Amygdala (tissue), 56 donors: ENCODE data around the gene LMBR1L.
"Not testable (repeated sequence)": the region's sequence is repeated elsewhere in the genome, so short reads cannot be mapped to it uniquely, and the experiment has no call there.

Experiments used
- DNase-seq, 56 donors: peaks; one replicate each; lab custom pipeline; 2025; lab: John Stamatoyannopoulos, UW

LMBR1L gene, protein sequence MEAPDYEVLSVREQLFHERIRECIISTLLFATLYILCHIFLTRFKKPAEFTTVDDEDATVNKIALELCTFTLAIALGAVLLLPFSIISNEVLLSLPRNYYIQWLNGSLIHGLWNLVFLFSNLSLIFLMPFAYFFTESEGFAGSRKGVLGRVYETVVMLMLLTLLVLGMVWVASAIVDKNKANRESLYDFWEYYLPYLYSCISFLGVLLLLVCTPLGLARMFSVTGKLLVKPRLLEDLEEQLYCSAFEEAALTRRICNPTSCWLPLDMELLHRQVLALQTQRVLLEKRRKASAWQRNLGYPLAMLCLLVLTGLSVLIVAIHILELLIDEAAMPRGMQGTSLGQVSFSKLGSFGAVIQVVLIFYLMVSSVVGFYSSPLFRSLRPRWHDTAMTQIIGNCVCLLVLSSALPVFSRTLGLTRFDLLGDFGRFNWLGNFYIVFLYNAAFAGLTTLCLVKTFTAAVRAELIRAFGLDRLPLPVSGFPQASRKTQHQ

GRCh38 chr12:49110464-49111155 is at the start of gene LMBR1L:
LMBR1L (minus strand) TSS chr12:49110847; CDS start chr12:49110555, 292 bp downstream.
- peak; percentile 43 to 98 (median 92) for DNase-seq

DNA sequence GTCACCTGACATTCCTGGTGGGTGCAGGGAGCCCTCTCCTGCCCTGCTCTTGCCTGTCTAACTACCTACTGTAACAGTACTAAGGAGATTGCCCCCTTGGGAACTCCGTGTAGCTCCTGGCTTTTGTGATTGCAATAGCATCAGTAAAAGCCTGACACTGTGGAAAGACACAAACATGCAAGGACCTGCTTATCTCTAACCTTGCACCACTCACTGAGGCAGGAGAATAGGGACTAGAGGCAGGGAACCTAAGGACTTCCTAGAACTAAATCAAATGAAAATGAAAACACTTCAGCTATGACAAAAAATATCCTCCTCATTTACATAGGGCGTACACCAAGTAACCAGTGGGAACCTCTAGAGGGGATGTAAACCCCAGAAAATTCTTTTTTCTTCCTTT is 49.8 kb upstream of the LMBR1L start:
- DNase-seq, result no peak

DNA sequence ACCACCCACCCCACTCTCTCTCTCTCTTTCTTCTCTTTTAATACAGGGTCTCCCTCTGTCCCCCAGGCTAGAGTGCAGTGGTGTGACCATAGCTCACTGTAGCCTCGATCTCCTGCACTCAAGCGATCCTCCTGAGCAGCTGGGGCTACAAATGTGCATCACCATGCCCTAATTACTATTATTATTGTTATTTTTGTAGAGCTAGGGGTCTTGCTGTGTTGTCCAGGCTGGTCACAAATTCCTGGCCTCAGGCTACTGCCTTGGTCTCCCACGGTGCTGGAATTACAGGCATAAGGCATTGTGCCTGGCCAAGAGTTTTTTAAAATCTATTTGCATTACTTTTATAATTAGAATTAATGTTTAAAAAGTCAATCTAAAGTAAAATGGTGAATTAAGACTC is 43.6 kb upstream of the LMBR1L start:
- no peak for DNase-seq

DNA sequence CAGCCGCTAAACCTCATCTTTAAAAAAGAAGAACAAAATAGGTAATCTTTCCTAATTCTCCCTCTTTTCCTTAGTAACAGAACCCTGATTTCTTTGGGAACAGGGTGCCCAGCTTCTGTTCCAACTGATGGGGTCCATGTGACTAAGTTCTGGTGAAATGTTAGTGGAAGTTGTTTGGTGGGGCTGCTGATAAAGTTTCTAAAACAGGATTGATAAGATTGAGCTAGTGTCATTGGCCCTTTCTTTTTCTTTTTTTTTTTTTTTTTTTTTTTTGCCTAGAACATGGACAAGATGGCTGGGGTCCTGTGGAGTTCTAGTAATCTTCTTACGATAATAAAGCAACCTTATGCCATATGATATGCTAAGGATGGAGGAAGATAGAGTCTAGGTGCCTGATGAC is 36.7 kb upstream of the LMBR1L start:
- DNase-seq, result no peak

DNA sequence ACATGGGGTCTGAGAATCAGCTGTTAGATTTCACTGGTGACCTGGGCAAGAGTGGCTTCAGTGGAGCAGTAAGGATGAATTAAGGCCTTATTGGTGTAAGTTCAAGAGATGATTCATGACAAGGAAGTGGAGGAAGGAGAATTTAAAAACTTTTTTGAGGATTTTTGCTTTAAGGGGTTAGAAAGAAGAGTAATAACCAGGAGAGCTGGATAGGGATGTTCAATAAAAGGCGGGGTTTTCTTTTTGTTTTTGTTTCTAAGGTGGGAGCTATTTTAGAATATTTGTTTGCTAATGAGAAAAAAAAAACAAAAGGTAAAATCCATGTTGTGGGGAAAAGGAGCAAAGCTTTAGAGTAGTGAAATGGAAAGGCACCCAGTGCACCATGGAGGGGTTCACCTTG is 35.8 kb upstream of the LMBR1L start:
- DNase-seq, result no peak

GRCh38 chr12:49144384-49144783 is 33.7 kb upstream of the LMBR1L start:
- DNase-seq, result no peak

- no peak for DNase-seq
Observed at GRCh38 chr12:49138999-49139398, 28.4 kb upstream of the LMBR1L start.

DNA sequence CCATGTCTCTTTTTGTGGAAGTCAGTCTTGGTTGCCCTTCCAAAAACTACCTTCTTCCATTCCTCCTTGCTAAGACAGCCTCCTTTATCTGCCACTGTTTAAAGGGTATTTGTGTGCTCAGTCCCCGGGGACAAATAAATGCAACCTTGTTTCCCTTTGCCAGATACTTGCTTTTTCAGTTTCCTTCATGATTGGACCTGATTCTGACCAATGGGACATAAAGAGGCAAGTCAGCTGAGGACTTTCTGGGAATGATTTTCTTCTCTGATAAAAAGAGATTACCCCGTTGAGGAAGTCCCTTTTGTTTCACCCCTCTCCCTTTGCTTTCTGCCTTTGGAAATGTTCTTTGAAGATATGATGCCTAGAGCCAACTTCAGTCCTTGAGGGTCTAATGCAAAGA is 27.9 kb upstream of the LMBR1L start:
- no peak for DNase-seq

DNA sequence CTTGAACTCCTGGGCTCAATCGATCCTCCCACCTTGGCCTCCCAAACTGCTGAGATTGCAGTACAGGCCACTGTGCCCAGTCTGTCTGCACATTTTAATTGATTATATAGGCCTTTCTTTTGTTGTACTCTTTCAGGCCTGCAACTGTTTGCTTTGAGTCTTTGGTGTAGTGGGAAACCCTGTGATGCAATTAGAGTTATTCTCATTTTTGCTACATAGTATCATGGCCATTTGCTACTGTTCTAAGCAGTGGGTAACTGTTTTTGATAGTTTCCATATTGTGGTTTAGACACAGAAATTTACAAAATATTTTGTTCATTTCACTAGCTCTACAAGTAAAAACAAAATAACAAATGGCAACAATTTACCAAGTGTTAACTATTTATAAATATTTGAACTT is 26.8 kb upstream of the LMBR1L start:
- no peak for DNase-seq

GRCh38 chr12:49136997-49137396 is 26.4 kb upstream of the LMBR1L start:
- not testable (repeated sequence) for DNase-seq

DNA sequence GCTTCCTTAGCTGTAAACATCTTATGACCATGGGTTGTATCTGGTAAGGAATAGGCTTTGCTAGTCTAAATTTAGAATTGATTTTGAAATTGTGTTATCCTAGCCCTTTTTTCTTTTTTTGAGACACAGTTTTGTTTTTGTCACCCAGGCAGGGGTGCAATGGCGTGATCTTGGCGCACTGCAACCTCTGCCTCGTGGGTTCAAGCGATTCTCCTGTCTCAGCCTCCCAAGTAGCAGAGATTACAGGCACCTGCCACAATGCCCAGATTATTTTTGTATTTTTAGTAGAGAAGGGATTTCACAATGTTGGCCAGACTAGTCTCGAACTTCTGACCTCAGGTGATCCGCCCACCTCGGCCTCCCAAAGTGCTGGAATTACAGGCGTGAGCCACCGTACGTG is 22.9 kb upstream of the LMBR1L start:
- no peak for DNase-seq

GRCh38 chr12:49133014-49133413 is 22.4 kb upstream of the LMBR1L start:
- DNase-seq, result peak in 1 of 56 donors; percentile 1

- DNase-seq, result peak in 5 of 56 donors; percentile 1 to 13 (median 5)
Observed at GRCh38 chr12:49131894-49132461, 21.3 kb upstream of the LMBR1L start.

GRCh38 chr12:49131051-49131893 is 20.6 kb upstream of the LMBR1L start, which contains the start of gene TUBA1B:
TUBA1B (minus strand) TSS chr12:49131395; CDS start chr12:49131300, 95 bp downstream.
- peak in 55 of 56 donors; percentile 39 to 95 (median 85) for DNase-seq

- DNase-seq, result peak in 55 of 56 donors; percentile 47 to 94 (median 84)
Observed at GRCh38 chr12:49130151-49131050, 19.8 kb upstream of the LMBR1L start.

- peak in 1 of 56 donors; percentile 27 for DNase-seq
Observed at GRCh38 chr12:49129332-49130150, 18.9 kb upstream of the LMBR1L start.

- not testable (repeated sequence) for DNase-seq
Observed at GRCh38 chr12:49127971-49128370, 17.3 kb upstream of the LMBR1L start.
